ENCODE data around the gene ADGRF4. TPM values are rescaled to one million over a fixed set of nuclear protein-coding genes. Genes with fewer than 3 reads are reported as not detected.

ADGRF4 gene
- total and polyA plus RNA-seq, 9 of the 15 experiments (the other 6 are each of a cell fraction or from before 2014, with no cell fraction given) = not detected

DNA sequence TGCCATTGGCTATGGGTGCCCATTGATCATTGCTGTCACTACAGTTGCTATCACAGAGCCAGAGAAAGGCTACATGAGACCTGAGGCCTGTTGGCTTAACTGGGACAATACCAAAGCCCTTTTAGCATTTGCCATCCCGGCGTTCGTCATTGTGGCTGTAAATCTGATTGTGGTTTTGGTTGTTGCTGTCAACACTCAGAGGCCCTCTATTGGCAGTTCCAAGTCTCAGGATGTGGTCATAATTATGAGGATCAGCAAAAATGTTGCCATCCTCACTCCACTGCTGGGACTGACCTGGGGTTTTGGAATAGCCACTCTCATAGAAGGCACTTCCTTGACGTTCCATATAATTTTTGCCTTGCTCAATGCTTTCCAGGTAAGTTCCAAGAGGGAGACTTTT lies 16.4 kb downstream of the ADGRF4 start (continued):
- no peak for TF ChIP-seq PBX2 (CRISPR knock-in tag; IDR thresholded peaks at IDR 0.05; ENCODE audit: low read depth)
- peak; percentile 57; the same call in 1 of the 2 replicates for TF ChIP-seq PBX2 (tag; conservative IDR thresholded peaks at IDR 0.05; ENCODE audit: low read depth)
- no peak for TF ChIP-seq HNRNPUL1 (IDR thresholded peaks at IDR 0.05; ENCODE audit: low read length)
- no peak for TF ChIP-seq HDAC2 (IDR thresholded peaks at IDR 0.05)
- TF ChIP-seq CBX3 (IDR thresholded peaks at IDR 0.05; ENCODE audit: borderline replicate concordance in 1 of 2, low read length in 2 of 2) = no peak
- no peak for TF ChIP-seq ARID1B (IDR thresholded peaks at IDR 0.05)
- no peak for TF ChIP-seq DMBX1 (CRISPR knock-in tag; IDR thresholded peaks at IDR 0.05; ENCODE audit: borderline replicate concordance)
- TF ChIP-seq NCOA4 (IDR thresholded peaks at IDR 0.05; ENCODE audit: partially characterized antibody) = no peak
- TF ChIP-seq ARNT (IDR thresholded peaks at IDR 0.05) = no peak
- TF ChIP-seq ZBTB9 (CRISPR knock-in tag; IDR thresholded peaks at IDR 0.05) = no peak
- no peak for TF ChIP-seq SMARCA4 (IDR thresholded peaks at IDR 0.05)
- TF ChIP-seq ZNF184 (CRISPR knock-in tag; IDR thresholded peaks at IDR 0.05) = no peak
- no peak for TF ChIP-seq HMG20A (CRISPR knock-in tag; conservative IDR thresholded peaks at IDR 0.05)
- TF ChIP-seq ZNF699 (CRISPR knock-in tag; IDR thresholded peaks at IDR 0.05; ENCODE audit: insufficient replicate concordance) = no peak
- TF ChIP-seq ZNF311 (CRISPR knock-in tag; IDR thresholded peaks at IDR 0.05) = no peak
- no peak for TF ChIP-seq PCBP2 (IDR thresholded peaks at IDR 0.05; ENCODE audit: low read depth, low read length, poor library complexity, severe bottlenecking)
- TF ChIP-seq DLX4 (CRISPR knock-in tag; IDR thresholded peaks at IDR 0.05) = no peak
- no peak for TF ChIP-seq MCM7 (IDR thresholded peaks at IDR 0.05)
- no peak for TF ChIP-seq TFAM (CRISPR knock-in tag; conservative IDR thresholded peaks at IDR 0.05)
- TF ChIP-seq, protein P1, sequence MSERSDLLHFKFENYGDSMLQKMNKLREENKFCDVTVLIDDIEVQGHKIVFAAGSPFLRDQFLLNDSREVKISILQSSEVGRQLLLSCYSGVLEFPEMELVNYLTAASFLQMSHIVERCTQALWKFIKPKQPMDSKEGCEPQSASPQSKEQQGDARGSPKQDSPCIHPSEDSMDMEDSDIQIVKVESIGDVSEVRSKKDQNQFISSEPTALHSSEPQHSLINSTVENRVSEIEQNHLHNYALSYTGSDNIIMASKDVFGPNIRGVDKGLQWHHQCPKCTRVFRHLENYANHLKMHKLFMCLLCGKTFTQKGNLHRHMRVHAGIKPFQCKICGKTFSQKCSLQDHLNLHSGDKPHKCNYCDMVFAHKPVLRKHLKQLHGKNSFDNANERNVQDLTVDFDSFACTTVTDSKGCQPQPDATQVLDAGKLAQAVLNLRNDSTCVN (CRISPR knock-in tag; IDR thresholded peaks at IDR 0.05) = no peak
- no peak for TF ChIP-seq FOXM1 (IDR thresholded peaks at IDR 0.05; ENCODE audit: low read depth)
- no peak for TF ChIP-seq FOXM1 (CRISPR knock-in tag; IDR thresholded peaks at IDR 0.05; ENCODE audit: low read depth)
- no peak for TF ChIP-seq ZFPM2 (CRISPR knock-in tag; IDR thresholded peaks at IDR 0.05)
- TF ChIP-seq CCAR2 (IDR thresholded peaks at IDR 0.05; ENCODE audit: low read depth, low read length) = no peak
- TF ChIP-seq SP1 (CRISPR knock-in tag; IDR thresholded peaks at IDR 0.05) = no peak

Measured in K562 (cell line).